ENCODE results near the gene TNF.

TNF gene

GRCh38 chr6:31573239-31574105 lies 1.9 kb upstream of the TNF start:
- peak; percentile 55 for DNase-seq

- DNase-seq: peak; percentile 81
Observed at GRCh38 chr6:31574106-31575061, 981 bp upstream of the TNF start.

- no peak for DNase-seq
Observed at GRCh38 chr6:31575952-31576685, 754 bp downstream of the TNF start.

GRCh38 chr6:31576897-31577578 lies 1.7 kb downstream of the TNF start:
- peak; percentile 74 for DNase-seq

- no peak for DNase-seq
Observed at GRCh38 chr6:31577579-31577966, 2.2 kb downstream of the TNF start.

GRCh38 chr6:31578184-31579118 lies 3.1 kb downstream of the TNF start:
- peak; percentile 60 for DNase-seq

GRCh38 chr6:31579119-31579505 lies 3.7 kb downstream of the TNF start:
- DNase-seq: peak; percentile 61

GRCh38 chr6:31579546-31580437 lies 4.4 kb downstream of the TNF start:
- peak; percentile 67 for DNase-seq

GRCh38 chr6:31580438-31580740 lies 5.0 kb downstream of the TNF start:
- no peak for DNase-seq

- DNase-seq: peak; percentile 93
Observed at GRCh38 chr6:31580807-31581433, 5.6 kb downstream of the TNF start.

GRCh38 chr6:31581434-31582229 lies 6.3 kb downstream of the TNF start:
- DNase-seq: peak; percentile 56

GRCh38 chr6:31582230-31582643 lies 6.9 kb downstream of the TNF start, which contains the start of gene LTB:
TSS of gene LTB (minus strand) at chr6:31582424. CDS start at chr6:31582417, 7 bp downstream.
- peak; percentile 60 for DNase-seq

- peak; percentile 64 for DNase-seq
Observed at GRCh38 chr6:31585491-31585890, 10.1 kb downstream of the TNF start.

- DNase-seq: no peak
Observed at GRCh38 chr6:31586008-31586407, 10.6 kb downstream of the TNF start, which contains the start of gene LST1. TSS of gene LST1 (plus strand) at chr6:31586277. CDS start at chr6:31587300, 1,023 bp downstream.

- DNase-seq: peak; percentile 49
Observed at GRCh38 chr6:31586599-31587281, 11.4 kb downstream of the TNF start.

GRCh38 chr6:31587791-31588777 lies 12.7 kb downstream of the TNF start:
- DNase-seq: no peak
